NB4 (cell line): Measurements from ENCODE around the gene DENND11.

Experiments used
- POLR2A ChIP-seq: IDR thresholded peaks from 2 replicates; pipeline ENCODE4 v1.6.1; 2011; ENCODE audit warnings: mild to moderate bottlenecking; ENCODE audit not compliant: insufficient read length; ENCODE audit errors: extremely low read depth
- TF ChIP-seq, protein P1 (sequence below): IDR thresholded peaks from one replicate; pipeline ENCODE4 v1.5.1; 2012; ENCODE audit warnings: low read depth, low read length
- TF ChIP-seq, protein P2 (sequence below): IDR thresholded peaks from 2 replicates; pipeline ENCODE4 v1.6.1; 2011; ENCODE audit warnings: low read depth, low read length

DNA sequence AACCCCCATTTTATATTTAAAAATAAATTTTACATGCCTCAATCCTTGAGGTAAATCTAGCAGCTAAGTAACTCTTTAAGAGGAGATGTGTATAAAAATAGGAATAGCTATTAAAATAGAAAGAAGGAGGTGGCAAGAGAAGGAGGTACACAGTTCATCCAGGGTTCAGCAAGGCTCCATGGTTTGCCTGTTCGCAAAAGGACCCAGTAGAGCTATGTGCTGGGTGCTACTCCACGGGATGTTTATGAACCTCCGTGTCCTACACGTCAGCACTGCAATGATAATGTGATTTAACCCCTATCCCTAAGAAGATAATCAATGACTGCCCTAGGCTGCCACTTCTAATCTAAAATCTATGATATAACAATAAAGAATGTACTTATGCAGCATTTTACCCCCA is 926 bp upstream of the DENND11 start:
- TF ChIP-seq, protein P1, sequence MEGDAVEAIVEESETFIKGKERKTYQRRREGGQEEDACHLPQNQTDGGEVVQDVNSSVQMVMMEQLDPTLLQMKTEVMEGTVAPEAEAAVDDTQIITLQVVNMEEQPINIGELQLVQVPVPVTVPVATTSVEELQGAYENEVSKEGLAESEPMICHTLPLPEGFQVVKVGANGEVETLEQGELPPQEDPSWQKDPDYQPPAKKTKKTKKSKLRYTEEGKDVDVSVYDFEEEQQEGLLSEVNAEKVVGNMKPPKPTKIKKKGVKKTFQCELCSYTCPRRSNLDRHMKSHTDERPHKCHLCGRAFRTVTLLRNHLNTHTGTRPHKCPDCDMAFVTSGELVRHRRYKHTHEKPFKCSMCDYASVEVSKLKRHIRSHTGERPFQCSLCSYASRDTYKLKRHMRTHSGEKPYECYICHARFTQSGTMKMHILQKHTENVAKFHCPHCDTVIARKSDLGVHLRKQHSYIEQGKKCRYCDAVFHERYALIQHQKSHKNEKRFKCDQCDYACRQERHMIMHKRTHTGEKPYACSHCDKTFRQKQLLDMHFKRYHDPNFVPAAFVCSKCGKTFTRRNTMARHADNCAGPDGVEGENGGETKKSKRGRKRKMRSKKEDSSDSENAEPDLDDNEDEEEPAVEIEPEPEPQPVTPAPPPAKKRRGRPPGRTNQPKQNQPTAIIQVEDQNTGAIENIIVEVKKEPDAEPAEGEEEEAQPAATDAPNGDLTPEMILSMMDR = no peak
- TF ChIP-seq POLR2A = no peak
- TF ChIP-seq, protein P2, sequence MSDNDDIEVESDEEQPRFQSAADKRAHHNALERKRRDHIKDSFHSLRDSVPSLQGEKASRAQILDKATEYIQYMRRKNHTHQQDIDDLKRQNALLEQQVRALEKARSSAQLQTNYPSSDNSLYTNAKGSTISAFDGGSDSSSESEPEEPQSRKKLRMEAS = no peak
